CD14-positive monocyte (primary cell): ENCODE results near the gene NTRK3. TPM values are rescaled to one million over a fixed set of nuclear protein-coding genes. Genes with fewer than 3 reads are reported as not detected.

Experiments
- DNase-seq, 3 donors: peaks; one replicate each; pipeline ENCODE4 v3.0.0-alpha.2; 2011 to 2022
- H2AFZ ChIP-seq: 2 replicates; pipeline ENCODE4 v1.6.0; 2012; ENCODE audit warnings: mild to moderate bottlenecking, low read depth, low read length, inconsistent platforms; ENCODE audit not compliant: insufficient read depth, poor library complexity, severe bottlenecking
- H3K27ac ChIP-seq, 2 donors: 1 replicate in 1 of 2; 2 replicates in 1 of 2; pipeline ENCODE4 v1.5.1; 2012 to 2013; ENCODE audit warnings: low read length in 2 of 2, control low read depth in 1 of 2, inconsistent platforms in 1 of 2, low read depth in 1 of 2, mild to moderate bottlenecking in 1 of 2
- H3K27me3 ChIP-seq, 2 donors: one replicate each; pipeline versions ENCODE4 v1.6.0 to v1.6.1; 2011 to 2013; ENCODE audit warnings: low read length in 2 of 2; ENCODE audit not compliant: control insufficient read depth in 2 of 2, insufficient read depth in 2 of 2
- H3K36me3 ChIP-seq, 2 donors: replicated peaks in 1 of 2; 1 replicate in 1 of 2; 2 replicates in 1 of 2; pipeline versions ENCODE4 v1.5.1 to v1.6.1; 2012 to 2013; ENCODE audit warnings: low read length in 2 of 2, control low read depth in 1 of 2, inconsistent platforms in 1 of 2, mild to moderate bottlenecking in 1 of 2; ENCODE audit not compliant: insufficient read depth in 2 of 2, control insufficient read depth in 1 of 2
- H3K4me1 ChIP-seq, 2 donors: 1 replicate in 1 of 2; 2 replicates in 1 of 2; pipeline versions ENCODE4 v1.5.1 to v1.6.1; 2012 to 2013; ENCODE audit warnings: low read length in 2 of 2, control low read depth in 1 of 2, inconsistent platforms in 1 of 2, mild to moderate bottlenecking in 1 of 2, moderate library complexity in 1 of 2; ENCODE audit not compliant: insufficient read depth in 2 of 2, control insufficient read depth in 1 of 2
- H3K4me2 ChIP-seq: replicated peaks from 2 replicates; pipeline ENCODE3; 2012; ENCODE audit warnings: low read length, moderate library complexity, mild to moderate bottlenecking; ENCODE audit not compliant: poor library complexity, severe bottlenecking; ENCODE audit errors: extremely low read depth
- H3K4me3 ChIP-seq, 3 experiments: fragments of 200-600 bp in 1 of 3; sonication (generic) in 1 of 3; replicated peaks in 1 of 3; 1 replicate in 2 of 3; 2 replicates in 1 of 3; pipeline ENCODE4 v1.5.1; 2011 to 2013; ENCODE audit warnings: low read length in 3 of 3, mild to moderate bottlenecking in 3 of 3, control low read depth in 2 of 3, low read depth in 2 of 3, inconsistent platforms in 1 of 3, moderate library complexity in 1 of 3
- H3K79me2 ChIP-seq: 2 replicates; pipeline ENCODE4 v1.6.0; 2012; ENCODE audit warnings: mild to moderate bottlenecking, control low read depth, inconsistent platforms, low read length, moderate library complexity; ENCODE audit not compliant: insufficient read depth
- H3K9ac ChIP-seq: 2 replicates; pipeline ENCODE4 v1.6.0; 2017; ENCODE audit warnings: low read length, mild to moderate bottlenecking; ENCODE audit not compliant: insufficient read depth, poor library complexity, severe bottlenecking
- H3K9me3 ChIP-seq, 2 donors: replicated peaks in 1 of 2; 1 replicate in 1 of 2; 2 replicates in 1 of 2; pipeline versions ENCODE4 v1.5.1 to v1.6.1; 2012 to 2013; ENCODE audit warnings: low read length in 2 of 2, control low read depth in 1 of 2; ENCODE audit not compliant: control insufficient read depth in 1 of 2, insufficient read depth in 1 of 2
- H4K20me1 ChIP-seq: 2 replicates; pipeline ENCODE4 v1.6.0; 2012; ENCODE audit warnings: mild to moderate bottlenecking, low read length, control low read depth, moderate library complexity; ENCODE audit not compliant: insufficient read depth
- H3K27ac Mint-ChIP-seq, 7 donors: one replicate each; pipeline ENCODE4 v1.8.0; 2020; ENCODE audit warnings: mild to moderate bottlenecking in 7 of 7, mixed read lengths in 7 of 7, moderate library complexity in 6 of 7, inconsistent platforms in 2 of 7
- H3K27me3 Mint-ChIP-seq, 3 donors: one replicate each; pipeline ENCODE4 v1.8.0; 2021 to 2022; ENCODE audit warnings: low read depth in 3 of 3, mild to moderate bottlenecking in 3 of 3, mixed read lengths in 3 of 3, moderate library complexity in 3 of 3, inconsistent platforms in 1 of 3
- H3K36me3 Mint-ChIP-seq, 2 donors: one replicate each; pipeline ENCODE4 v1.8.0; 2020; ENCODE audit warnings: mixed read lengths in 2 of 2, inconsistent platforms in 1 of 2, mild to moderate bottlenecking in 1 of 2
- H3K4me1 Mint-ChIP-seq: one replicate; pipeline ENCODE4 v1.8.0; 2020; ENCODE audit warnings: mild to moderate bottlenecking, mixed read lengths
- H3K4me3 Mint-ChIP-seq, 2 donors: one replicate each; pipeline ENCODE4 v1.8.0; 2020; ENCODE audit warnings: mild to moderate bottlenecking in 2 of 2, mixed read lengths in 2 of 2, moderate library complexity in 1 of 2
- H3K9me3 Mint-ChIP-seq, 7 donors: one replicate each; pipeline ENCODE4 v1.8.0; 2020 to 2022; ENCODE audit warnings: mixed read lengths in 7 of 7, mild to moderate bottlenecking in 6 of 7, moderate library complexity in 6 of 7, inconsistent platforms in 2 of 7
- WGBS: methylation state at CpG from one replicate; pipeline ENCODE4 v1.1.5; 2013; ENCODE audit warnings: missing lambda C conversion rate; ENCODE audit not compliant: insufficient coverage; 5-methylcytosine and 5-hydroxymethylcytosine counted together
- intact Hi-C, 2 donors: fragments of 100-400 bp; cut with micrococcal nuclease; formaldehyde crosslinking; loops; one replicate each; pipeline versions ENCODE4 v1.15.0 to v1.15.1; 2023
- polyA plus RNA-seq, 3 donors: library from polyadenylated mRNA; depleted of rRNA in 1 of 3; unstranded in 2 of 3; stranded (reverse) in 1 of 3; fragments of 300-500 nt in 2 of 3; fragments of >200 nt in 1 of 3; fragmentation: Illumina TruSeq in 2 of 3; gene quantifications; 1 replicate in 2 of 3; 2 replicates in 1 of 3; pipeline ENCODE4 v1.2.3, GENCODE V29; 2012 to 2021
- TF ChIP-seq, protein P1 (sequence below): fragments of 200-600 bp; IDR thresholded peaks from one replicate; pipeline ENCODE4 v1.8.0; 2022; ENCODE audit warnings: antibody characterized with exemption, mild to moderate bottlenecking

The NTRK3 gene
- polyA plus RNA-seq, 3 donors: not detected

DNA sequence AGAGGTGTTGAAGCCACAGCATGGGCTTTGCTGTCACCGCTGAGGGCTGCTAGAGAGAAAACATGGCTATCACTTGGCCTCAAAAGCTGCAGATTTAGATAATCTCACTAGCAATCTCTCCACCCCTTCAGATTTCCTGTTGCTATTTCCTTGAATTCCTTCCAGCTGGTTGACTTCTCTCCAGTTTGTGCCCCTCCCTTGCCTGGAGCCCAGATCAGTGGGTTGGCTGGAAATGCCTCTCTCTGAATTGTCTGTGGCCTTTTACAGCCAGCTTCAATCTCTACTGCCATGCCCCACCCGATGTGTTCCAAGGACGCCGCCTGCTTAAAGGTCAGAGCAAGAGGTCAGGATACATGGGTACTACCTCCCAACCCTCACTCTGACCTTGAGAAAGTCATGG lies 294.1 kb downstream of the NTRK3 start:
- intact Hi-C loops: no loop called here
- Histone ChIP-seq H3K36me3 (no peaks in the 10 kb centered on the region), H4K20me1 (no peaks in the 10 kb centered on the region), H2AFZ (no peak overlapping the region), H3K79me2 (no peaks in the 10 kb centered on the region), H3K9ac (no peak overlapping the region), H3K27ac (no peak overlapping the region), H3K9me3 (no peaks in the 10 kb centered on the region), H3K4me3 (no peak overlapping the region), H3K4me1 (no peaks in the 10 kb centered on the region), H3K27me3 (no peaks in the 10 kb centered on the region), H3K4me2 (no peak overlapping the region)
- Mint-ChIP-seq H3K4me3 (no peak overlapping the region), H3K9me3 (peaks cover 0 to 7% (median 0%) of the 10 kb centered on the region in 7 donors), H3K27ac (no peak overlapping the region), H3K4me1 (no peaks in the 10 kb centered on the region), H3K27me3 (peaks cover 1 to 4% (median 4%) of the 10 kb centered on the region in 3 donors), H3K36me3 (no peaks in the 10 kb centered on the region)
- TF ChIP-seq, protein P1, sequence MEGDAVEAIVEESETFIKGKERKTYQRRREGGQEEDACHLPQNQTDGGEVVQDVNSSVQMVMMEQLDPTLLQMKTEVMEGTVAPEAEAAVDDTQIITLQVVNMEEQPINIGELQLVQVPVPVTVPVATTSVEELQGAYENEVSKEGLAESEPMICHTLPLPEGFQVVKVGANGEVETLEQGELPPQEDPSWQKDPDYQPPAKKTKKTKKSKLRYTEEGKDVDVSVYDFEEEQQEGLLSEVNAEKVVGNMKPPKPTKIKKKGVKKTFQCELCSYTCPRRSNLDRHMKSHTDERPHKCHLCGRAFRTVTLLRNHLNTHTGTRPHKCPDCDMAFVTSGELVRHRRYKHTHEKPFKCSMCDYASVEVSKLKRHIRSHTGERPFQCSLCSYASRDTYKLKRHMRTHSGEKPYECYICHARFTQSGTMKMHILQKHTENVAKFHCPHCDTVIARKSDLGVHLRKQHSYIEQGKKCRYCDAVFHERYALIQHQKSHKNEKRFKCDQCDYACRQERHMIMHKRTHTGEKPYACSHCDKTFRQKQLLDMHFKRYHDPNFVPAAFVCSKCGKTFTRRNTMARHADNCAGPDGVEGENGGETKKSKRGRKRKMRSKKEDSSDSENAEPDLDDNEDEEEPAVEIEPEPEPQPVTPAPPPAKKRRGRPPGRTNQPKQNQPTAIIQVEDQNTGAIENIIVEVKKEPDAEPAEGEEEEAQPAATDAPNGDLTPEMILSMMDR: no peak
- no peak for DNase-seq
- 0% methylated on average over 4 of the region's 4 CpGs for WGBS

DNA sequence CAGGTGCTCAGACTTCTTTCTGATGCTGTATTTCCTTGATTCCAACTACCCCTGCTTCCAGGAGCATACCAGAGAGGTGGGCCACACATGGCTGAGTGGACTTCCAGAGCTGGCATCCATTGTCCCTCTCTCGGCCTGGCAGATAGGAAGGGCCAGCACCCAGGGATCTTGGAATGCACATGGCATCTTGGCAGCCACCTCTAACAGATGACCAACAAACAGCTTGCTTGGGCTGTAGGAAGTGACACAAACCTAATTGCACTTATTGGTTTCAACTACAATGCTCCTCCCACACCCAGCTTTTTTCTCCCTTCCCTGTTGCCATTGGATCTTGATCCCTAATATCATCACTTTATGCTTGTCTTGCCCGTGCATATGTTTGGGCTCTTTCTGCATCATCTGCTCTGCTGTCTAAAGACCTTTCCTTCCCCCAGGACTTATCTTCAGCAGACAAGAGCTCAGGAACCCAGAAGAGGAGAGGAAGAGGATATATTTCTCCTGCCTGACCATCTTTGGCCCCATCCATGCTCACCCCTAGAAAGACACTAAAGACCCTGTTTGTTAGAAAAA lies 294.6 kb downstream of the NTRK3 start:
- intact Hi-C loops: no loop called here

More for the DNA sequence above, 294.6 kb downstream of the NTRK3 start:
- no peaks in the 10 kb centered on the region for H3K4me1 ChIP-seq
- no peak for DNase-seq
- no peaks in the 10 kb centered on the region for H4K20me1 ChIP-seq
- peak overlapping the region in 1 of 7 donors; percentile 28 for H3K27ac Mint-ChIP-seq
- H3K4me2 ChIP-seq: no peak overlapping the region
- peaks cover 1 to 4% (median 4%) of the 10 kb centered on the region in 3 donors for H3K27me3 Mint-ChIP-seq
- no peaks in the 10 kb centered on the region for H3K36me3 Mint-ChIP-seq
- H3K36me3 ChIP-seq: no peaks in the 10 kb centered on the region
- H3K4me3 Mint-ChIP-seq: no peak overlapping the region
- no peaks in the 10 kb centered on the region for H3K79me2 ChIP-seq
- no peaks in the 10 kb centered on the region for H3K27me3 ChIP-seq
- no peaks in the 10 kb centered on the region for H3K9me3 ChIP-seq
- WGBS: 20% methylated on average over 1 of the region's 2 CpGs
- no peak overlapping the region for H2AFZ ChIP-seq
- no peak overlapping the region for H3K9ac ChIP-seq
- H3K4me3 ChIP-seq: no peak overlapping the region
- no peaks in the 10 kb centered on the region for H3K4me1 Mint-ChIP-seq
- H3K9me3 Mint-ChIP-seq: peaks cover 0 to 7% (median 0%) of the 10 kb centered on the region in 7 donors
- TF ChIP-seq, protein P1: no peak
- no peak overlapping the region for H3K27ac ChIP-seq
